ENCODE results near the gene SPDYA.
"Not testable (repeated sequence)": the region's sequence is repeated elsewhere in the genome, so short reads cannot be mapped to it uniquely, and the experiment has no call there.

SPDYA gene

GRCh38 chr2:28772351-28772750, 38.3 kb upstream of the SPDYA start:
- TF ChIP-seq CTCF (IDR thresholded peaks at IDR 0.05; ENCODE audit: low read depth, low read length), result no peak
- no peak for DNase-seq (ENCODE audit: extremely low read depth, low read depth)

- no peak for DNase-seq (ENCODE audit: extremely low read depth, low read depth)
- no peak for TF ChIP-seq CTCF (IDR thresholded peaks at IDR 0.05; ENCODE audit: low read depth, low read length)
Observed at GRCh38 chr2:28776471-28776870, 34.2 kb upstream of the SPDYA start.

- no peak for DNase-seq (ENCODE audit: extremely low read depth, low read depth)
- no peak for TF ChIP-seq CTCF (IDR thresholded peaks at IDR 0.05; ENCODE audit: low read depth, low read length)
Observed at GRCh38 chr2:28778392-28778791, 32.2 kb upstream of the SPDYA start.

GRCh38 chr2:28779001-28779400, 31.6 kb upstream of the SPDYA start:
- no peak for TF ChIP-seq CTCF (IDR thresholded peaks at IDR 0.05; ENCODE audit: low read depth, low read length)
- no peak for DNase-seq (ENCODE audit: extremely low read depth, low read depth)

- TF ChIP-seq CTCF (IDR thresholded peaks at IDR 0.05; ENCODE audit: low read depth, low read length), result no peak
Observed at GRCh38 chr2:28780496-28780895, 30.1 kb upstream of the SPDYA start.

GRCh38 chr2:28782423-28782822, 28.2 kb upstream of the SPDYA start:
- DNase-seq (ENCODE audit: extremely low read depth, low read depth), result no peak

More at GRCh38 chr2:28780496-28780895, 30.1 kb upstream of the SPDYA start:
- DNase-seq (ENCODE audit: extremely low read depth, low read depth), result no peak

GRCh38 chr2:28784570-28784969, 26.1 kb upstream of the SPDYA start:
- not testable (repeated sequence) for DNase-seq (ENCODE audit: extremely low read depth, low read depth)

More at GRCh38 chr2:28782423-28782822, 28.2 kb upstream of the SPDYA start:
- no peak for TF ChIP-seq CTCF (IDR thresholded peaks at IDR 0.05; ENCODE audit: low read depth, low read length)

- no peak for DNase-seq (ENCODE audit: extremely low read depth, low read depth)
- TF ChIP-seq CTCF (IDR thresholded peaks at IDR 0.05; ENCODE audit: low read depth, low read length), result no peak
Observed at GRCh38 chr2:28796620-28797019, 14.0 kb upstream of the SPDYA start.
